Measurements from ENCODE around the gene CDK16.

- no peak for TF ChIP-seq POLR2A (IDR thresholded peaks at IDR 0.05)
- no peak for TF ChIP-seq CTCF (IDR thresholded peaks at IDR 0.05)
Measured at GRCh38 chrX:47212381-47213293, 5.8 kb upstream of the CDK16 start.

Measured in stomach (tissue), 4 donors.